Activated CD8-positive, alpha-beta memory T cell treated with anti-CD3 and anti-CD28 coated beads for 36 hours (primary cell): ENCODE data around the gene B4GALNT1. TPM values are rescaled to one million over a fixed set of nuclear protein-coding genes. Genes with fewer than 3 reads are reported as not detected.
"Not testable (repeated sequence)": the region's sequence is repeated elsewhere in the genome, so short reads cannot be mapped to it uniquely, and the experiment has no call there.

Source experiments
- CTCF ChIA-PET: fragments of 350-600 bp; sonication (Branson Sonifier 250); formaldehyde crosslinking; loops from one replicate; lab custom pipeline; 2021; ENCODE audit warnings: antibody characterized with exemption; lab: Charles Lee
- POLR2A ChIA-PET: fragments of 350-600 bp; sonication (Branson Sonifier 250); formaldehyde crosslinking; loops from one replicate; lab custom pipeline; 2021; ENCODE audit warnings: antibody characterized with exemption; lab: Charles Lee
- total RNA-seq, 2 experiments: library from RNA; stranded (reverse); gene quantifications; one replicate each; pipeline ENCODE4 v1.2.3, GENCODE V29; 2021

Gene B4GALNT1
- total RNA-seq, 2 experiments from 2014 or later = 3.2 TPM

GRCh38 chr12:57624441-57625220 is 8.4 kb downstream of the B4GALNT1 start:
- ChIA-PET POLR2A (no interaction called here), CTCF (interaction anchor here (1.0 to 5.9 kb wide), 4 partner anchors 9 to 43 kb away, joined by 3 to 67 read pairs (median 5); partner anchors contain the start of gene B4GALNT1)

DNA sequence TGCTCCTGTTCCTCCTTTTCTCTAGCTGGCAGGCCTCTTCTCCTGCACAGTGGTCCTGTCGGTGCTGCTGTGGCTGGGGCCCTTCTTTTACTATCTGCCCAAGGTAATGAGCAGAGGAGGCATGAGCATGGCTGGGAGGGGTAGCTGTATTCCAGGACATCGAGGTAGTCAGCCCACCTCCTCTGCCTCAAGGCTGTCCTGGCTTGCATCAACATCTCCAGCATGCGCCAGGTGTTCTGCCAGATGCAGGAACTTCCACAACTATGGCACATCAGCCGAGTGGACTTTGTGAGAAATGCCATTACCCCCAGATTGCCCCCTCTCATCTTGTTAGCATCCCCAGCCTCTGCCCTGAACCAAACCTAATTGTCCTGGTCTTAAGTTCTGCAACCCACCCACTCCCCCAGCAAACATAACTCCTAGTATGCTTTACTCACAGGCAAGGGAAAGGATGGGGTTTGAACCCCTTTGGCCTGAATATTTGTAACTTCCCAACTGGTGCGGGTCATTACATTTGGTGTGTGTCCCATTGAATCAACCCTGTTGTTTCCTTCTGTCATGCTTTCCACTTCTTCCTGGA is 9.1 kb downstream of the B4GALNT1 start:
- POLR2A ChIA-PET = no interaction called here
- CTCF ChIA-PET = interaction anchor here (1.6 to 5.9 kb wide), 2 partner anchors 8 to 42 kb away, joined by 4 to 67 read pairs; no protein-coding TSS in a partner anchor

DNA sequence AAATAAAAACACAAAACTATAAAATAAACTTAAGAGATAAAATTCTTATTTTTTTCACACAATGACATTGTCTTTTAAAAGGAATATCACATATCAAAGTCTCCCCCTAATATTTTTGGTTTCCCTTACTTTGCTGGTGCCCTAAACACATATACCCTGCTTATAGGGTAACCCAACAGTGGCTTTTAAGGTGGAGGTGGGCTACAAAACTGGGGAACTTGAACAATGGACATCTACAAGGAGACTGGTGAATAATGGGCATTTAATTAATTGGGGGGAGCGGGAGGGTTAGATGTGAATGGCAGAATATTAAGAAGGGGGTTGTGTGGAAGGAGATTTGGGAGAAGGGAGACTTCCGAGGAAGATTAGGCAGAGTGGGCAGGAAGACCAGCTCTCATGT is 9.6 kb downstream of the B4GALNT1 start:
- CTCF ChIA-PET = interaction anchor here (5.9 kb wide), 1 partner anchor 41 kb away, joined by 67 read pairs; no protein-coding TSS in a partner anchor
- POLR2A ChIA-PET = no interaction called here

DNA sequence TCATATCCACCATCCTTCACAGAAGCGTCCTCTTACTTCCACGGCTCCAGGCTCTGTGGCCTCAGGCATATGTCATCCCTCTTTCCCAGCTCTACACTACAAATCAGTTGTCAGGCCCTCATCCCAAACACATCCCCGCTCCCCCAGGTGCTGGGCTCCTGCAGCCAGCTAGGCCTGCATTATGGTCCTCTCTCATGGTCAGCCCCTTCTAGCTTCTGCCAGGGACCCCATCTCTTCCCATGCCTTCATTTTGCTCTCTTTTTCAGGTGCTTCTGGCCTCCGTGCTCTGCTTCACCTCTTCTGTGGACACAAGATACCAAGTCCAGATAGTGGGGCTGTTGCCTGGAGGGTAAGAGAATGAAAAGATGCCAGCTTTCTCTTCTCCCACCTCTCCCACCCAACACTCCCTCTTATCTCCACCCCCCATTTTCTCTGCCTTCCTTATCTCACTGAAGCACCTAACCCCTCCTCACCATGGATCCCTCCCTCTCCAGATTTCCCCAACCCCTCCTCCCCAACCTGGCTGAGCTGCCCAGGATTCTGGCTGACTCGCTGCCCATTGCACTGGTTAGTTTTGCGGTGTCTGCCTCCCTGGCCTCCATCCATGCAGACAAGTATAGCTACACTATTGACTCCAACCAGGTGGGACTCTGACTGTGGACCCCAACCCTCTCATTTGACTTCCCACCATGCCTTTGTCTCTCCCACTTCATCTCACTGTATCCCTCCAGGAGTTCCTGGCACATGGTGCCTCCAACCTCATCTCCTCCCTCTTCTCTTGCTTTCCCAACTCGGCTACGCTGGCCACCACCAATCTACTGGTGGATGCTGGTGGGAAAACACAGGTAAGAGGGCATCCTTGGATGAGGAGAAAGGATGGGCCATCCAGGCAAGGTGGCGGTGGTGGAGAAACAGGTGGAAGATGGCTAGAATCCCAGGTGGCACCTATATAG is 10.4 kb downstream of the B4GALNT1 start:
- ChIA-PET CTCF (interaction anchor here (0.8 to 5.9 kb wide), 6 partner anchors 9 to 69 kb away, joined by 3 to 67 read pairs (median 3); partner anchors contain the start of gene B4GALNT1), POLR2A (interaction anchor here (0.5 kb wide), 1 partner anchor 1518 kb away, joined by 3 read pairs; the partner anchor contains the start of gene PA2G4)

- ChIA-PET POLR2A (no interaction called here), CTCF (interaction anchor here (0.8 to 5.9 kb wide), 12 partner anchors 8 to 105 kb away, joined by 3 to 67 read pairs (median 3); partner anchors contain the start of genes ARHGEF25, B4GALNT1, DTX3 and PIP4K2C)
Observed at GRCh38 chr12:57621497-57622292, 11.3 kb downstream of the B4GALNT1 start.

GRCh38 chr12:57620936-57621496 is 12.0 kb downstream of the B4GALNT1 start:
- CTCF ChIA-PET = interaction anchor here (0.5 to 5.9 kb wide), 9 partner anchors 9 to 157 kb away, joined by 3 to 67 read pairs (median 3); partner anchors contain the start of genes ARHGEF25, DTX3 and PIP4K2C
- POLR2A ChIA-PET = interaction anchor here (0.8 kb wide), 2 partner anchors 10 to 12 kb away, joined by 3 read pairs; partner anchors contain the start of gene ARHGEF25

- ChIA-PET CTCF (interaction anchor here (0.5 to 5.9 kb wide), 12 partner anchors 9 to 157 kb away, joined by 3 to 67 read pairs (median 4); partner anchors contain the start of genes ARHGEF25, B4GALNT1, DTX3 and PIP4K2C), POLR2A (interaction anchor here (0.8 kb wide), 2 partner anchors 9 to 11 kb away, joined by 3 read pairs; partner anchors contain the start of gene ARHGEF25)
Observed at GRCh38 chr12:57620245-57620935, 12.6 kb downstream of the B4GALNT1 start.

DNA sequence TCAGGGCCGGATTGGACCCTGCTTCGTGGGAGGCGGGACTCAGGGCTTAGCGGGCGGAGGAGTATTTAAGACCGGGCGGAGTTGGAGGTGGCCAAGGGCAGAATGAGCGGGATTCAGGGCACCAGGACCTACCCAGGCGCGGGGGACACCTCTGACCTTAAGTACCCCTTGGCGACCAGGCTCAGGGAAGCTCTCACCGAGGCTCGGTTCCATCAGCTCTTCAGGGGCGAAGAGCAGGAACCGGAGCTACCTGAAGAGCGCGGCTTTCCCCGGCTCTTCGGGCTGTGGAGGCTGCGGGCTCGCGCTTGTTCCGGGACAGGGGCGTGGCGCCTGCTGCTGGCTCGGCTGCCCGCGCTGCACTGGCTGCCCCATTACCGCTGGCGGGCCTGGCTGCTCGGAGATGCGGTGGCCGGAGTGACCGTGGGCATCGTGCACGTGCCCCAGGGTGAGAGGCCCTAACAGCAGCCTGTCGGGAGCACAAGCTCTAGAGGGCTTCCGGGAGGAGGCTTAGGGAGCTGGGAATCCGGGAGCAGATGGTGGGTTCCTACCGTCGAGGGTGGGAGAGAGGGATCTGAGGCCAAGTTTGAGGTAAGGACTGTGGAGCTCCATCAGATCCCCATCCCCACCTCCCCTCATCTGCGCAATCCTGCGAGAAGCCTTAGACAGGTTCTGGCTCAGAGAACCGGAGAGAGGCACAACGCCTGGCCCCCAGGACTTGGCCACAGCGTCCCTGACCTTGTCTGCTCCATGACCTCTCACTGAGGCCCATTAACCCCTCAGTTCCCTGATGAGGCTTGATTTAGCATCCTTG is 13.4 kb downstream of the B4GALNT1 start:
- CTCF ChIA-PET = interaction anchor here (1.3 to 5.9 kb wide), 4 partner anchors 11 to 38 kb away, joined by 4 to 67 read pairs (median 7); partner anchors contain the start of gene B4GALNT1
- POLR2A ChIA-PET = no interaction called here

DNA sequence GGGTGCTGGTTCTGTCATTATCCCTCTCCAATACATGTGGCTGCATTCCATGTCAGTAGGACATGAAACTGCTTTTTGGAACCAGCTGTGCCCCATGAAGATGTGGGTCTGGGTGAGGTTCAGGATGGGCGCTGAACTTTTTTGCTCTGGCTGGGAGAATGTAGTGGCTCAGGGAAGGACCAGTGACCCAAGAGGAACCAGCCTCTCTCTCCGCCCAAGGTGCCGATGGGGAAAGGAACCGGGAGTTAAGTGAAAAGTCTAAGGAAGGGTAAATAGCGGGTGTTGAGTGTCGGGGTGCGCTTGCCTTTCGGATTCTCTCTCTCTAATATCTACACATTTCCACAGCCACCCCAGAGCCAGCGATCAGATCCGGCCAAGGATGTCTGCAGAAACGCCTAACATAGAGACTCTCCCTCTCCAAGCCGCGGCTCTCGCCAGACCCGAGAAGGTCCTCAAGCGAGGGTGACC is 14.0 kb downstream of the B4GALNT1 start:
- ChIA-PET POLR2A (no interaction called here), CTCF (interaction anchor here (1.3 to 5.9 kb wide), 4 partner anchors 12 to 37 kb away, joined by 4 to 67 read pairs (median 7); partner anchors contain the start of gene B4GALNT1)

DNA sequence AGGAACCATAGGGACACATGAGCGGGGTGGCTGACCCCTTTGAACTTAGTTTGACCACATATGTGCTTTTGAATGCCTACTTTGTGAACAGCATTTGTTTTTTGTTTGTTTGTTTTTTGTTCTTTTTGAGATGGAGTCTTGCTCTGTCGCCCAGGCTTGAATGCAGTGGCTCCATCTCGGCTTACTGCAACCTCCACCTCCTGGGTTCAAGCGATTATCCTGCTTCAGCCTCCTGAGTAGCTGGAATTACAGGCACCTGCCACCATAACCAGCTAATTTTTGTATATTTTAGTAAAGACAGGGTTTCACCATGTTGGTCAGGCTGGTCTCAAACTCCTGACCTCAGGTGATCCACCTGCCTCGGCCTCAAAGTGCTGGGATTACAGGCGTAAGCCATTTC is 14.6 kb downstream of the B4GALNT1 start:
- POLR2A ChIA-PET = not testable (repeated sequence)
- CTCF ChIA-PET = interaction anchor here (5.9 kb wide), 1 partner anchor 36 kb away, joined by 67 read pairs; no protein-coding TSS in a partner anchor

GRCh38 chr12:57617942-57618341 is 15.1 kb downstream of the B4GALNT1 start:
- ChIA-PET CTCF (no interaction called here), POLR2A (no interaction called here)

- ChIA-PET CTCF (interaction anchor here (0.8 to 4.1 kb wide), 4 partner anchors 8 to 76 kb away, joined by 3 to 21 read pairs (median 4); no protein-coding TSS in a partner anchor), POLR2A (no interaction called here)
Observed at GRCh38 chr12:57616383-57617101, 16.5 kb downstream of the B4GALNT1 start.

- POLR2A ChIA-PET = no interaction called here
- CTCF ChIA-PET = interaction anchor here (0.8 to 4.1 kb wide), 3 partner anchors 9 to 77 kb away, joined by 4 to 21 read pairs (median 4); no protein-coding TSS in a partner anchor
Observed at GRCh38 chr12:57615637-57616036, 17.4 kb downstream of the B4GALNT1 start.

- POLR2A ChIA-PET = no interaction called here
- CTCF ChIA-PET = interaction anchor here (0.7 to 4.1 kb wide), 4 partner anchors 9 to 79 kb away, joined by 3 to 21 read pairs (median 4); partner anchors contain the start of gene OS9
Observed at GRCh38 chr12:57614948-57615500, 18.0 kb downstream of the B4GALNT1 start.
